CD4-positive, alpha-beta T cell treated with Interferon gamma for 1 hour (primary cell): ENCODE results near the gene MAP2K4.
"Not testable (repeated sequence)": the region's sequence is repeated elsewhere in the genome, so short reads cannot be mapped to it uniquely, and the experiment has no call there.

Experiments used
- DNase-seq: peaks from one replicate; pipeline ENCODE4 v3.0.0-alpha.2; 2020

MAP2K4 gene

DNA sequence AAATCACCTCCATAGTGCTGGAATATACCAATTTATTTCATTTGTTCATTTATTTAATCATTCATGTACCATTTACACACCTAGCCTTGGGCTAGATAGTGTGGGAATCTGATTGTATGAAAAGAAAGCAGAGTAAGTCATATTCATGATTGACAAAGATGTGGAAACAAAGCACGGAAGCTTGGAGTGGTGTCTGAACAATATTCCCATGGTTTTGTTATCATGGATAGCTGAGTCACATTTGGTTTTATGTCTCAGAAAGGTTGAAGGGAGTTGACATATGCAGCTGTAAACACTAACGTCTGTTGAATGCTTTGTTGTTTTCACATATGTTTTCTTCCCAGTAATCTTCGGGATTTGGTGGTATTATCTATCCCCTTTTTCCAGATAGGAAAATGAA lies 76.6 kb downstream of the MAP2K4 start:
- DNase-seq = no peak

DNA sequence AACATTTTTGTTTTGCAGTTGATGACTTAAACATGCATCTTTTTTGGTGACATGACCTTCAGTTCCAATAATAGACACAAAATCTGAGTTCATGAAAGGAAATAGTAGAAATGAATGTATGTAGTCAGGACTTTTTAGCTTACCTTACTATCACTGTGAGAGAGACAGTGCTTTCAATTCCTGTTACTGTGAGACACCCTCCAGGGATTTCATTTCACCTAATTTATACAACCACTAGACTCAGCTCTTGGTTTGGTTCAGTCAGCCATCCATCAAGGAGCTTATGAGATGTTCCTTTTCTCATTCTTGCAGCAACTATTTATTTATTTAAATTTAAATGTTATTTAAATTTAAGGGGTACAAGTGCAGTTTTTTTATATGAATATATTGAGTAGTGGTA lies 77.9 kb downstream of the MAP2K4 start:
- no peak for DNase-seq

DNA sequence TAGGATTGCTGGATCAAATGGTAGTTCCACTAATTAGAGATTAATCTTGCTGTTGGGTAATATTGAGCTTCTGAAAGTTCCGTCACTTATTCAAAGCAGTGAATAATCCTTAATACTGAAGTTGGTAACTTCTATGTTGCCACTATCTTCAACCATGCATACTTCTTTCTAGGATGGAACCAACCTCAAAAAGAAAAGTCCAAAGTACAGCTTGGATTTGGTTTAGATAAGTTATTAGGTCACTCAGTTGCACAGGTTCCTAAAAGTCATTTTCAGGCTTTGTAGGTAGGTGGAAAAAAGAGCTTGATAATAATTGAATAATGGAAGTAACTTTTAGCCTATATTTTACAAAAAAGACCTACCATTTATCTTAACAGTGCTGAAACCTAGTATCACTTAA lies 78.7 kb downstream of the MAP2K4 start:
- no peak for DNase-seq

DNA sequence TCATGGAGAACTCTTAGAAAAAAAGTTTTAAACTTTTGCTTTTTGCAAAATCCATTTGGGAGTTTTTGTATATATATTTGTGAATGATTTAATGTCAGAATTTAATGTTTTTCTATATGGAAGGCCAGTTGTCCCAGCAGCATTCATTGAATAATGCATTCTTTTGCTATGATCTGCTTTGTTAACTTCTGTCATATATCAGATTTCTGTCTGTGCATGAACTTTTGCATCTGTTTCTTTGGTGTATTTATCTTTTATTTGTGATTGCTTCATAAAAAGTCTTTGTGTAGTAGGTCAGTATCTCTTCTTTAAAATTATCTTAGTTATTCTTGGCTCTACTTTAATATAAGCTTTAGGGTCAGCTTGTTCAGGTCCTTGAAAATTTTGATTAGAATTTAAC lies 84.2 kb downstream of the MAP2K4 start:
- no peak for DNase-seq

DNA sequence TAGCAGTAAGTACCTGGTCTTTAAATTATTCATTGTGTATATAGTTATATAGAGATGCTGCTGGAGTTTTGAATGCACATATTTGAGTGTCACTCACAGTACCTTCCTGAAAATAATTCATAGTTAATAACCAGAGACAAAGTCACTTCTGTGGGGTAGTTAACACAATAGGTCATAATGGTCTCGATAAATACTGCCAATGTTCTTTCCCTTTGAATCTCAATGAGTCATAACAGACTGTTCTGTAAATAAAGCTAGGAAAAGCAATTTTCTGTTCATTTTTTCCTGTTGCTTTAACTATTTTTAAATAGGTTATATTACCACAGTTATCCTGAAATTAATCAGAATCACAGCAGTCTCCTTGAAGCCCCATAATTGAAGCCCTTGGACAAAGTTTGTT lies 87.2 kb downstream of the MAP2K4 start:
- DNase-seq = no peak

DNA sequence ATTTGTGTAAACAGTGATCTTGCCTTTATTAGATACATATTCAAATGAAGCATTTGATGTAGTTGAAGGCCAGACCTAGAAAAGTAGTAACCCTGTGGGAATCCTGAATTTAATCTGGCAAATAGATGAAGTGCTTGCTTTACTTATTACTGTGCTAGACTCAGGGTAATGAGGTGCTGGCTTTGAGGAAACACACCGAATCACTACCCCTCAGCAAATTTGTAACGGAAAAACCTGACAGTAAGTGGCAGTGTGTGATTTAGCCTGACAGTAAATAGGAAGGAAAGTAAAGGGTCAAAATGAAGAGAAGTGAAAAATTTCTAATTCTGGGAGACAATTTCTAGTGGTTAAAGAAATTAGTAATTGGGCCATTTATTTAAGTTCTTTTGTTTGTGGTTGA lies 90.2 kb downstream of the MAP2K4 start:
- no peak for DNase-seq

DNA sequence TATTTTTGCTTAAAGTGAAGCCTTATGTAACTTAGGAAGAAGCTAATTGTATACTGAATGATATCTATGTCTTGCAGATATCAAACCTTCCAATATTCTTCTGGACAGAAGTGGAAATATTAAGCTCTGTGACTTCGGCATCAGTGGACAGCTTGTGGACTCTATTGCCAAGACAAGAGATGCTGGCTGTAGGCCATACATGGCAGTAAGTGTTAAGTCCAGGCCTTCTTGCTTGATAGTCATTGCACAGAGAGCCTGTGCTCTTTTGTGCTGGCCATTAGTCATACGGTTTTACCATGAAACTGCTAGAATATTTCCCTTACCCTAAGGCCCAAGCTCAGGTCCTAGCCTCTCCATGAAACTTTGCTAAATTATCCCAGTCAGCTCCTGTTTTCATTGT lies 92.5 kb downstream of the MAP2K4 start:
- DNase-seq = no peak

DNA sequence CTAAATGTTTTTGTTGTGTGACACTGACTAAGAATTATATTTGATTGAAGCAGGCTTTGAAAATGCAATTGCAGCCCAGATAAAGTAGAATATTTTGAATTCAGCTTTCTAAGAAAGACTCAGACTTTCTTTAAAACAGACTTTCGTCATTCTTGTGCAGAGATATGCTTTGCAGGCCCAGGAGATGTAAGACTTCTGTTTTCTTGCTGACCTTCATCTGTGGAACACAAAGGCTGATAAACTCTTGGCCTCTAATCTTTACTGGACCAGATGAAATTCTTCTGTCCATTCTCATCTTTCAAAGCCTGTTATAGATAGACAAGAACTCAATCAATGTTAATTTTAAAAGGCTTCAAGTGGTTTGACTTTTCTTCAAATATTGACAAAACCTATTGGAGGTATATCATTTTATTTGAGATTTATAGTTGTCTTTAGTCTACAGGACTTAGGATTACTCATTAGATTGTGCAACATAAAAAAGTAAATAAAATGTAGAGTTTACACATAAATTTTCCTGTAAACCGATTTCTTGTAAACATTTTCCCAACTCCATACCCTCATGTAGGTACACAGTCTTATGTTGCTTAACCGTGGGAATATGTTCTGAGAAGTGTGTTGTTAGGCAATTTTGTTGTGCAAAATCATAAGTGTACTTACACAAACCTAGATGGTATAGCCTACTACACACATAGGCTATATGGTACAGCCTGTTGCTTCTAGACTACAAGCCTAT lies 94.2 kb downstream of the MAP2K4 start:
- no peak for DNase-seq

DNA sequence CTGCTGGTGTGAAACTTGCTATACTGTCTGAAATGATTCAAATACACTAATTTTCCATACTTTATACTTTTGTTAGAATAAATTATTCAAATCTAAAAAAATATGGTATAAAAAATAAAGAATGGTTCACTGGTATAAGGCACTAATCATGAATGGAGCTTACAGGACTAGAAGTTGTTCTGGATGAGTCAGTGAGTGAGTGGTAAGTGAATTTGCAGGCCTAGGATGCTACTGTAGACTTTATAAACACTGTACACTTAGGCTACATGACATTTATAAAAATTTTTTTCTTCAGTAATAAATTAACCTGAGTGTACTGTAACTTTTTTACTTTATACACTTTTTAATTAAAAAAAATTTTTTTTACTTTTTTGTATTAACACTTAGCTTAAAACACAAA lies 95.5 kb downstream of the MAP2K4 start:
- no peak for DNase-seq

DNA sequence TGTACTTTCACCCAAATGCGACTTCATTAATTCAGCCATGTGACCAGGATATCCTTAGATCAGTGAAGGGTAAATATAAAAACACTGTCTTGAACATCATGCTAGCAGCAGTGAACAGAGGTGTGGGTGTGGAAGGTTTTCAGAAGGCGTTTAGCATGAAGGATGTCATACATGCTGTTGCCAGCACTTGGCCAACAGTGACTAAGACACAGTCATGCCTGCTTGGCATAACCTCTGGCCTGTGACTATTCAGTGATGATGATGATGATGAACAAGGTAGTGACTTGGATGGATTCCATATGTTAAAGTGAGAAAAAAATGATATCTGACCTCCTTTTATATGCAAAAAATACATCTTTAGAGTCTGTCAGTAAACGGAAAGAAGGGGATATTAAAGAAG lies 97.9 kb downstream of the MAP2K4 start:
- DNase-seq = no peak

DNA sequence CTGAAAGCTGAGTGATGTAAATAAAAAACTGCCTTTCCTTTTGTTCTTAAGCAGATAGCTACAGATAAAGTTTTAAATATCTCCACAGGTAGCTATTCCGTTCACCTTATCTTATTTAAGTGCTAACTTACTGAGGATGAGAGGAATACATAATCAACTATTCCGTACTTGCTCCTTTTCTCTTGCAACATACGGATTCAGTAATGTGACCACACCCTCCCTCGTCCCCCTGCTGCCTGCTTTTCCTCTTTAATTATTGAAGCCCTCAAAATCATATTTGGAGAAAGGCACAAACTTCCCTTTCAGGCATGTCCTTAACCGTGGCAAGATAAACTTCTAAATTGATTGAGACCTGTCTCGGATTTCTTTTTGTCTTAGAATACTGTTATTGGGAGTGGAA lies 101.4 kb downstream of the MAP2K4 start:
- no peak for DNase-seq

DNA sequence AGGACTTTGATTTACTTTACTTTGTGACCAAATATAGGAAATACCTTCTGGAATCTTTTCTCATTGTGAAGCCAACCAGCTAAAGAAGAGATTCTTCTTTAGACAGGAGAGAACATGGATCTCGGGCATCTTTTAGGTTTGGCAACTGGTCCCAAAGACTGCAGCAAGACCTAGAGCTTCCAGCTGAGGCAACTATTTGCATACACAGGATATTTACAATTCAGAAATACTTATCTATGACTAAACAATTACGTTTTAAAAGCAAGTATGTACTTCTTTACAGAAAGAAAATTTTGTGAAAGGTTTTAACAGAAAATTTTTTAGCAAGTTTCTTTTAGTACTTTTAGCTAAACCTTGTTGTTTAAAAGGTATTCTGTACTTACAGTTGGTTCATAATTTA lies 106.5 kb downstream of the MAP2K4 start:
- no peak for DNase-seq

DNA sequence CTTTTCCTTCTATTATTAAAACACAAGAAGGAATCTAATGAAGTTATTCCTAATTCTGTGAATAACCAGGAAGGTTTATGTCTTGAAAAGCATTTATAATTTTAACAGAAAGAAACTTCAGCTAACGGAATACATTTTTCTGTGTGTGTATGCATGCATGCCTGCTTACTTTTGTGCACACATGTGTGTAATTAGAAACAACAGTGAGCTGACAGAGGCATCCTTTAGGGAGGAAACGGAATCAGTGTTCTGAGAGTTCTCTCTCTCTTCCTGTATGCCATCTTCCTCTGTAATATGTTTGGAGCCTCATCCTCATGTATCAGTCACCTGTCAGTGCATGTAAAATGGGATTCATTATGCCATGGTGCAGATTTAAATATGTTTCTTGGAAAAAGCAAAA lies 107.0 kb downstream of the MAP2K4 start:
- no peak for DNase-seq

DNA sequence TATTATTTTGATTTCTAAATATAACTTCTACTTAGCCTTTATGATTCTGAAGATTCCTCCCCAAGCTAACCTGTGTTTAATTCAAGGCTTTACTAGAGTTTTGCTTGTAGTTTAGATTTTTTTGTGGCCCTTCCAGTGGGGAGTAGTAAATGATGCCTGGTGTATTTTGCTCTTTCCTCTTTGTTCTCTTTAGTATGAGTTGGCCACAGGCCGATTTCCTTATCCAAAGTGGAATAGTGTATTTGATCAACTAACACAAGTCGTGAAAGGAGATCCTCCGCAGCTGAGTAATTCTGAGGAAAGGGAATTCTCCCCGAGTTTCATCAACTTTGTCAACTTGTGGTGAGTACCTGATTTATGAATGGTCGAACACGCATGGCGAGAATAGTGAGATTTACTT lies 108.3 kb downstream of the MAP2K4 start:
- no peak for DNase-seq

DNA sequence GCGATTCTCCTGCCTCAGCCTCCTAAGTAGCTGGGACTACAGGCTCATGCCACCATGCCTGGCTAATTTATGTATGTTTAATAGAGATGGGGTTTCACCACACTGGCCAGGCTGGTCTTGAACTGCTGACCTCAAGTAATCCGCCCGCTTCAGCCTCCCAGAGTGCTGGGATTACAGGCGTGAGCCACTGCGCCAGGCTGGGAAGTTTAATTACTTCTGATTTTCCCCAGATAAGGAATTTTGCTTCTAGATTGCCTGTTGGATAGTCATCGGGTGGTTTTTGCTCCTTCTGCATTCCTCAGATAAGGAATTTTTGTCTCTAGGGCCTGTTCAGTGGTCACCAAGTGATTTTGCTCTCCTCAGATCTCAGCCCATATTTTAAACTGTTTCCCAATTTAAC lies 112.5 kb downstream of the MAP2K4 start:
- no peak for DNase-seq

DNA sequence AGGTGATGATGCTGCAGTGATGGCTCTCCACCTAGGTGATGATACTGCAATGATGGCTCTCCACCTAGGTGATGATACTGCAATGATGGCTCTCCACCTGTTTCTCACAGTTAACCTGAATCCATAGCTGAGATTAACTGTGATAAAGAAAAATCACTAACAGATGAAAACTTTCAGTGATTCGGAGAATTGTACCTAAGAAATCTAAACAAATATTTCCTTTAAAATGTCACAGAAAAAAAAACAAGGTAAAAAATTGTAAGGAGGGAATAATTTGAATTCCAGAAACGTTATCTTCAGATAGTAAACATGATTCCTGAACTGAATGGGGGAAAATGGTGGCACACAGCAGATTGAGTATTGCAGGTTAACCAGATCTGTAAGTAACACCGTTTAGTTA lies 113.4 kb downstream of the MAP2K4 start:
- DNase-seq = no peak

DNA sequence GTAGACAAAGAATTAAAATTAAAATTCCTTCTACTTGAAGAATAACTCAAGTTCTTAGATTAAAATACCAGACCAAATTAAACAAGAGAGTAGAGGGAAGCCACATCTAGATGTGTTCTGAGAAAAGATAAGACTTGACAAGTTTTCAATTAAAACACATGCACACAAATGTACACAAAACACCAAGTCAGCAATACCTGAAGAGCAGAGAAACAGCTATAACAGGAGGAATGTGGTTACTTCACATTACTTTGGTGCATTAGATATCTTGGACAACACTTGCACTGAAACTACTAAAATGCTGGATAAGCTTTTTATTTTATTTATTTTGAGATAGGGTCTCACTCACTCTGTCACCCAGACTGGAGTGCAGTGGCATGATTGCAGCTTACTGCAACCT lies 113.9 kb downstream of the MAP2K4 start:
- DNase-seq = no peak

DNA sequence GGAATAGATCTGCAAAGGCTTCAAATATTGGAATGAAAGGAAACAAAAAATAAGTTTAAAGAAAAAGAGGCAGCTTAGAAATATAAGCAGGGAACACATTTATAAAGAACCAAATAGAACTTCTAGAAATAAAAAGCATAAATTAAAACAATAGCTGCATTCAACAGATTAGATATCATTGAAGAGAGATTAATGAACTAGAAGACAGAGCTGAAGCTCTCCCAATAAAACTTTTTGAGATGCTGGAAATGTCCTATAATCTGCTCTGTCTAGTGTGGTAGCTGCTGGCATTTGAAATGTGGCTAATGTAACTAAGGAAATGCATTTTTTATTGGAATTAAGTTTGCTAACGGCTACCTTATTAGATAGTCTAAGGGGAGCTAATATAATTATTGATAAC lies 115.6 kb downstream of the MAP2K4 start:
- no peak for DNase-seq

DNA sequence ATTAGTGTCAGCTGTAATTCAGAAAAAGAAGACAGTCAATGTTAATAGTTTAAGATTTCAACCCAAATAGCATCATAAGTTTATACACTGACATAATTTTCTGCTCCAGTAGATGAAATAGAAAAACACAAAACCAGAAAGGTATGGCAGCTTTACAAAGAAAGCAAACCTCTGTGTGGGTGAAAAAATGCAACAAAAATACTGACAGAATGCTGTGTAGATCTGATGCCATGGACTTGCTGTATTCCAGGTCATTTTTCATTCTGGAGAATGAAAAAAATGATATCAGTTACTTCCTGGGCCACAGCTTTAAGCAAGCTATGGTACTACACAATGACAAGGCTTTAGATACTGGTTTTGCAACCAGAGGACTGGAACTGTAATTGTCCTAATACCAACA lies 116.0 kb downstream of the MAP2K4 start:
- DNase-seq = no peak

DNA sequence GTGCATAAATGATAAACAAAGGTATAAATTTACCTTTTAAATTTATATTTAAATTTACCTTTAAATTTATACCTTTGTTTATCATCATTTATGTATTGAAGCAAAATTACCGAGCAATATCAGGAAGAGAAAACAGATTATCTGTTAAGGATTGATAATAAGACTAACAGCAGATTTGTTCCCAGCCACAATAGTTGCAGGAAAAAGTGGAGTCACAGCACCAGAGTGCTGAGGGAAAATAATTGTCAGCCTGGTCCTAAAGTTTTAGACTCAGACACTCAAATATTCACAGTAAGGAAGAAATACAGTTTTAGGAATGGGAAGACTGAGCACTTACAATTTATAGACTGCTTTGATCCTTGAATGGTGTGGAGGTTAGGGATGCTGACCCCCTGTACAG lies 117.2 kb downstream of the MAP2K4 start:
- no peak for DNase-seq

DNA sequence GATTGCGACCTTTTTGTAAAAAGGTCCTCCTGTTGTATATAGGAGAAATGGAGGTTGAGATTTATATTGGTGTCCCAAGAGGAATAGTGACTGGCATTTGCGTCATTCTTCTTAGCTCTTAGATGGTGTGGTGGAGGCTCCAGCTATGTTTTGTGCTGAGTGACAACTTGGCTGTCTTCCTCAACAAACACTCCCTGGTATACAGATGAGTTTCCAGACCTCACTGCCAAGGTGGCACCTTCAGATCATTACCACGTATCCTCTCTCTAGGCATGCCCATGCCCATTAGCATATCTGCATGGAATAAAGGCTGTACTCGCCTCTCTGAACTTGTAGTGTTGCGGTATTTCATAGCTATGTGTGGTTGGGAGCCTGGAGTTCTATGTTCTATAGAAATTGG lies 120.0 kb downstream of the MAP2K4 start:
- no peak for DNase-seq

DNA sequence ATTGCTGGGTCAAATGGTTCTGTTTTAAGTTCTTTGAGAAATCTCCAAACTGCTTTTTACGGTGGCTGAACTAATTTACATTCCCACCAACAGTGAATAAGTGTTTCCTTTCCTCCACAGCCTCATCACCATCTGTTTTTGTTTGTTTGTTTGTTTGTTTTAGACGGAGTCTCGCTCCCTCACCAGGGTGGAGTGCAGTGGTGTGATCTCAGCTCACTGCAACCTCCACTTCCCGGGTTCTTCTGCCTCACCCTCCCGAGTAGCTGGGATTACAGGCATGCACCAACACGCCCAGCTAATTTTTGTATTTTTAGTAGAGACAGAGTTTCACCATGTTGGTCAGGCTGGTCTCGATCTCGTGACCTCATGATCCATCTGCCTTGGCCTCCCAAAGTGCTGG lies 141.5 kb downstream of the MAP2K4 start:
- DNase-seq = not testable (repeated sequence)

DNA sequence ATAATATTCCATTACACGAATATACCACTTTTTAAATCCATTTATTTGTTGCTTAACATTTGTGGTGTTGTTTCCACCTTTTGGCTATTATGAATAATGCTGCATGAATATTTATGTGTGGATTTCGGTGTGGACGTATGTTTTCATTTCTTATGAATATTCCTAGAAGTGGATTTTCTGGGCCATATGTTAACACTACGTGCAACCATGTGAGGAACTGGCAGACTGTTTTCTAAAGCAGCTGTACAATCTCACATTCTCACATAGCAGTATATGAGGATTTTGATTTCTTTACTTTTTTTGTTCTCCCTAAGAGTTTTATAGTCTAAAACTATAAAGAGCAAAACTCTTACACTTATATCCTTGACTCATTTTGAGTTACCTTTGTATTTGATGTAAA lies 143.4 kb downstream of the MAP2K4 start:
- DNase-seq = no peak

DNA sequence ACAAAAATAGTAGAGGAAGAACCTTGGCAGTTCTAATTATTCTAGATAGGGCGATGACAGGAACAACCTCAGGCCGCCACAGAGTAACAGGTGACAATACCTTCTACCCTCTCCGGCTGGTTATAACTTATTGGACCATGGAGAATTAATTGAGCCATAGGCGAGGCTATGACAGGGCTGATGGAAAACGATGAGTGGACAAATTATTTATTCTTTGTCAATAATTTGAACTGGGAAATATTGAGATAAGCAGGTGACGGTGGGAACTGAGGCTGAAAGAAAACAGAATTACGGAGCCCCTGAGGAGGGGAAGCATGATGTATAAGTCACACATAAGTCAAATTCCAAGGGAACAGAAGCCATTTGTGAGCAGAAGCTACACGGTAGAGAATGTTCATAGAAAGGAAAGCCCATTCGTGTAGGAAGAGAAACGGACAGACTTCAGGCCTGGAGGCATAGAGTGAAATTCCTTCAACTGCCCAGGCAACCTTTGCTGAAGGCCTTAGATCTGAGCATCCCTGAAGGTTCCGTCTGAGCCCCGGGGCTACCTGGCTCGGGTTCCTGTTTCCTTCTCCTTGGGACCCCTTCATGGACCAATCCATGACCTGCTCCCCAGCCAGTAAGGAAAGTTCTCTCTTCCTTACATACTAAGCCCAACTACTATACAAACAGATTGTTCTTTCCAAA lies 158.1 kb downstream of the MAP2K4 start:
- no peak for DNase-seq

DNA sequence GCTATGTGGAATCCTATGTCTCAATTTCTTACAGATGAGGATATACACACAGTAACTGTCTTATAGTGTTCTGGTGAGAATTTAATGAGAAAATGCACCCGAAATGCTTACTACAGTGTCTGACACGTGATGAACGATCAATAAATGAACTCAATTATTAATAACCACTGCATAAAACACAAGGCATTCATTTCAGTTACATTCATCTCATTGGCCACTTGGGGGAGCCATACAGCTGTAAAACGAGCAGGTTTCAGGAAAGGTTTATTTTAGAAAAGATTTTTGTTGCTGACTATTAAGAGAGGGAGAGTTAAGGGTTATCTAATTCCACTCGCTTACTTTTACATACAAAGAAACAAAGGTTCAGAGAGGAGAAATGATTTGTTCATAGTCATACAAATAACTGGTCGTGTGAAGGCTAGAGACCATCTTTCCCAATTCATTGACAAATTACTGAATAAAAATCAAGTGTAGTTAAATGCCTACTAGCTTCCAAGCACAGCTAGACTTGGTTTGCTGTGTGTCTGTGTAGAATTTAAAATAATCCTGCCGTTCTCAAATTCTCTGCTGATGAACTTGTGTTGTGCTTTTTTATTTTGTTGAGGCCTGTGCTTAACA lies 160.1 kb downstream of the MAP2K4 start:
- DNase-seq = no peak
